Gastrocnemius medialis (tissue), 4 donors: ENCODE measurements around the gene JAK3. TPM values are rescaled to one million over a fixed set of nuclear protein-coding genes. Genes with fewer than 3 reads are reported as not detected.

Experiments
- ATAC-seq, 2 donors: fragments of 150-250 bp; one replicate each; pipeline ENCODE4 v1.9.1; 2016
- DNase-seq, 2 donors: peaks; one replicate each; pipeline ENCODE4 v3.0.0-alpha.2; 2019
- H3K27ac ChIP-seq, 4 donors: fragments of 200-600 bp; sonication (generic); 1 replicate in 1 of 4; 2 replicates in 3 of 4; pipeline ENCODE4 v1.5.1; 2016 to 2018; ENCODE audit warnings: mild to moderate bottlenecking in 2 of 4, moderate library complexity in 1 of 4
- H3K27me3 ChIP-seq, 3 donors: fragments of 200-600 bp; sonication (generic) in 2 of 3; 1 replicate in 1 of 3; 2 replicates in 2 of 3; pipeline versions ENCODE4 v1.5.1 to v1.6.0; 2016 to 2019; ENCODE audit warnings: mild to moderate bottlenecking in 1 of 3, moderate library complexity in 1 of 3
- H3K36me3 ChIP-seq, 2 donors: fragments of 200-600 bp; sonication (generic) in 1 of 2; one replicate each; pipeline ENCODE4 v1.5.1; 2017 to 2018
- H3K4me1 ChIP-seq, 2 donors: fragments of 200-600 bp; sonication (generic) in 1 of 2; one replicate each; pipeline ENCODE4 v1.5.1; 2016 to 2017; ENCODE audit warnings: mild to moderate bottlenecking in 2 of 2
- H3K4me3 ChIP-seq, 4 donors: fragments of 200-600 bp; sonication (generic) in 3 of 4; 1 replicate in 1 of 4; 2 replicates in 3 of 4; pipeline ENCODE4 v1.5.1; 2016 to 2019; ENCODE audit warnings: mild to moderate bottlenecking in 2 of 4
- H3K9me3 ChIP-seq, 3 donors: fragments of 200-600 bp; sonication (generic) in 2 of 3; 1 replicate in 1 of 3; 2 replicates in 2 of 3; pipeline ENCODE4 v1.5.1; 2016 to 2019
- POLR2A ChIP-seq, 2 donors: fragments of 450-650 bp; IDR thresholded peaks; one replicate each; pipeline ENCODE4 v1.6.1; 2017; ENCODE audit warnings: antibody characterized with exemption in 2 of 2, mild to moderate bottlenecking in 2 of 2, moderate library complexity in 2 of 2
- in situ Hi-C, 4 donors: fragments of 200-750 bp; cut with MboI; loops; one replicate each; pipeline versions ENCODE4 v1.15.0 to v1.8.0; 2017; ENCODE audit warnings: low sequenced_read_pairs in 4 of 4
- intact Hi-C: fragments of 100-400 bp; cut with DNase I; formaldehyde crosslinking; loops from one replicate; pipeline ENCODE4 v1.15.1; 2023; ENCODE audit warnings: low total_unique reads
- total RNA-seq, 4 donors: library from RNA; depleted of rRNA; stranded (reverse); fragments of >200 nt; gene quantifications; one replicate each; pipeline versions ENCODE4 v1.1.0 to v1.2.3, GENCODE V29; 2016
- TF ChIP-seq, protein P1 (sequence below), 5 experiments: fragments of 450-650 bp in 3 of 5; fragments of 200-600 bp in 2 of 5; sonication (generic) in 2 of 5; IDR thresholded peaks in 4 of 5; conservative IDR thresholded peaks in 1 of 5; 1 replicate in 4 of 5; 2 replicates in 1 of 5; pipeline ENCODE4 v1.5.1; 2016 to 2019; ENCODE audit warnings: antibody characterized with exemption in 5 of 5, mild to moderate bottlenecking in 3 of 5, moderate library complexity in 3 of 5

Gene JAK3
- total RNA-seq, 4 donors from 2014 or later = 0.55 to 1.6 (median 1.2) TPM

DNA sequence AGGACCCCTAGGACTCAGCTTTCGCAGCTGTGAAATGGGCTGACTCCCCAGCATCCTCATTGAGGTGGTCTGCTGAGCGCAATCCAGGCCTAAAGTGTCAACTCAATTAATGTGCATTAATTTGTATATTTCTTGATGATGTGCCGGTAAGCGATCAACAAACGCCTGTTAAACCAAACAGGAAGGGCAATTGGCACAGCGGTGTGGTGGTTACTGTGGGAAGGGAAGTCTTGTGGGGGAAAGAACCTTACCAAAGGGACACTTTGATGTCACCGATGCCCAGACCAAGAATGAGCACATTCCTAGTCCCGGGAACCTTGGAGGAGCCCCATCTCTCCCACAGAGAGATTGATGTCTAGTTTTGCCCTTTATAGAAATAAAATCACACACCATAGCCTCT, 1.6 kb downstream of the JAK3 start:
- H3K4me3 ChIP-seq = no peak overlapping the region
- H3K9me3 ChIP-seq = no peaks in the 10 kb centered on the region
- intact Hi-C loops = no loop called here
- no peak for ATAC-seq
- TF ChIP-seq POLR2A (IDR thresholded peaks at IDR 0.05) = no peak
- TF ChIP-seq, protein P1, sequence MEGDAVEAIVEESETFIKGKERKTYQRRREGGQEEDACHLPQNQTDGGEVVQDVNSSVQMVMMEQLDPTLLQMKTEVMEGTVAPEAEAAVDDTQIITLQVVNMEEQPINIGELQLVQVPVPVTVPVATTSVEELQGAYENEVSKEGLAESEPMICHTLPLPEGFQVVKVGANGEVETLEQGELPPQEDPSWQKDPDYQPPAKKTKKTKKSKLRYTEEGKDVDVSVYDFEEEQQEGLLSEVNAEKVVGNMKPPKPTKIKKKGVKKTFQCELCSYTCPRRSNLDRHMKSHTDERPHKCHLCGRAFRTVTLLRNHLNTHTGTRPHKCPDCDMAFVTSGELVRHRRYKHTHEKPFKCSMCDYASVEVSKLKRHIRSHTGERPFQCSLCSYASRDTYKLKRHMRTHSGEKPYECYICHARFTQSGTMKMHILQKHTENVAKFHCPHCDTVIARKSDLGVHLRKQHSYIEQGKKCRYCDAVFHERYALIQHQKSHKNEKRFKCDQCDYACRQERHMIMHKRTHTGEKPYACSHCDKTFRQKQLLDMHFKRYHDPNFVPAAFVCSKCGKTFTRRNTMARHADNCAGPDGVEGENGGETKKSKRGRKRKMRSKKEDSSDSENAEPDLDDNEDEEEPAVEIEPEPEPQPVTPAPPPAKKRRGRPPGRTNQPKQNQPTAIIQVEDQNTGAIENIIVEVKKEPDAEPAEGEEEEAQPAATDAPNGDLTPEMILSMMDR (IDR thresholded peaks at IDR 0.05 in 4 of 5, conservative IDR thresholded peaks at IDR 0.05 in 1 of 5) = no peak
- no peaks in the 10 kb centered on the region for H3K4me1 ChIP-seq
- H3K27ac ChIP-seq = no peak overlapping the region
- no peak for DNase-seq
- peaks cover 24 to 54% (median 52%) of the 10 kb centered on the region in 3 donors for H3K27me3 ChIP-seq
- no peaks in the 10 kb centered on the region for H3K36me3 ChIP-seq
- in situ Hi-C loops = no loop called here

DNA sequence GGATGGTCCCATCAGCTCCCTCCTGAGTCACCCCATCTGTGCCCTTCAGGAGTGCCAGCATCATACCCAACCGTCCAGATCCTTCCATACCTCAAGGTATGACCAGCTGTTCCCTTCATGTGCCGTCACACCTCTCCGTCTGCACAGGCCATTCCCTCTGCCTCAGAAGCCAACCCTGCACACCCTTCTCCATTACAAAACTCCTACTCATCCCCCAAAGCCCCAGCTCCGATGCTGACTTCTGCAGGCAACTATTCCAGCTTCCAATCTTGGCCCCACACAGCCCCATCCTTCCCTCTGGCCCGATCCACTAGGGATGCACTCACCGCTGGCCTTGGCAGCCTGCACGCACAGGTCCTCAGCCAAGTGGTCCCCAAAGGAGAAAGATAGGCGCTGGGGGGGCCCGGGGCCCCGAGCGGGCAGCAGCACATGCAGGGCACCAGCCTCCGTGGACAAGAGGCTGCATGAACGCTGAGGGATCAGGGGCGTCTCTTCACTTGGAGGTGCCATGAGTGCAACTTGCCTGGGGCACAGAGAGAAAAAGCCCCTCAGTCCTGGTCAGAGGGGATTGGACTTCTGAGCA, 3.8 kb downstream of the JAK3 start:
- in situ Hi-C loops (no loop called here), intact Hi-C loops (no loop called here)
- no peaks in the 10 kb centered on the region for H3K4me1 ChIP-seq
- ATAC-seq (no peak), DNase-seq (no peak)
- no peak overlapping the region for H3K27ac ChIP-seq
- no peak overlapping the region for H3K4me3 ChIP-seq
- TF ChIP-seq POLR2A (IDR thresholded peaks at IDR 0.05) = no peak
- TF ChIP-seq, protein P1 (IDR thresholded peaks at IDR 0.05 in 4 of 5, conservative IDR thresholded peaks at IDR 0.05 in 1 of 5) = no peak
- peaks cover 36 to 68% (median 66%) of the 10 kb centered on the region in 3 donors for H3K27me3 ChIP-seq
- no peaks in the 10 kb centered on the region for H3K9me3 ChIP-seq
- H3K36me3 ChIP-seq = no peaks in the 10 kb centered on the region

DNA sequence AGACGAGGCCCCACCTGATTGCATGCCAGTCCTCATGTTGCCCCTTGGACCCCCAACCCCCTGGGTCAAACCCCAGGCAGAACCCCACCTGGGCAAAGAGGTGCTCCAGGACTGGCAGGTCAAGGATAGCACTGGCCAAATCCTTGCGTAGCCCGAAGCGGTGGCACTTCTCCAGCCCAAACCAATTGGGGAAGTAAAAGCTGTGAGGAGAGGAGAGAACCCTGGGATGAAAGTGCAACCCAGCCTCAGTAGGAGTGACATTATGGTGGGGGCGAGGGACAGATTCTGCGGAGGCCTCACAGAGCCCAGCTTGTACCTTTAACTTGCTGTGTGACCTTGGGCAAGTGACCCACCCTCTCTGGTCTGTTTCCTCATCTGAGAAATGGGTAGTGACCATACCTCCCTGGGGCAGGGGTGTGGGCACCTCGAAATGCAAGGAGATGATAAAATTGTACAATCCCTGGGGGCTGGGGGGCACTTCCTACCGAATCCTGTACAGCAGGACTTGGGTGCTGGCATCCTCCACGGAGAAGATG, 4.4 kb downstream of the JAK3 start:
- in situ Hi-C loops = no loop called here
- Histone ChIP-seq H3K9me3 (no peaks in the 10 kb centered on the region), H3K36me3 (no peaks in the 10 kb centered on the region), H3K27ac (no peak overlapping the region), H3K27me3 (peaks cover 38 to 68% (median 67%) of the 10 kb centered on the region in 3 donors), H3K4me1 (no peaks in the 10 kb centered on the region), H3K4me3 (no peak overlapping the region)
- no peak for DNase-seq
- TF ChIP-seq, protein P1 (IDR thresholded peaks at IDR 0.05 in 4 of 5, conservative IDR thresholded peaks at IDR 0.05 in 1 of 5) = no peak
- TF ChIP-seq POLR2A (IDR thresholded peaks at IDR 0.05) = no peak
- no peak for ATAC-seq
- intact Hi-C loops = no loop called here

DNA sequence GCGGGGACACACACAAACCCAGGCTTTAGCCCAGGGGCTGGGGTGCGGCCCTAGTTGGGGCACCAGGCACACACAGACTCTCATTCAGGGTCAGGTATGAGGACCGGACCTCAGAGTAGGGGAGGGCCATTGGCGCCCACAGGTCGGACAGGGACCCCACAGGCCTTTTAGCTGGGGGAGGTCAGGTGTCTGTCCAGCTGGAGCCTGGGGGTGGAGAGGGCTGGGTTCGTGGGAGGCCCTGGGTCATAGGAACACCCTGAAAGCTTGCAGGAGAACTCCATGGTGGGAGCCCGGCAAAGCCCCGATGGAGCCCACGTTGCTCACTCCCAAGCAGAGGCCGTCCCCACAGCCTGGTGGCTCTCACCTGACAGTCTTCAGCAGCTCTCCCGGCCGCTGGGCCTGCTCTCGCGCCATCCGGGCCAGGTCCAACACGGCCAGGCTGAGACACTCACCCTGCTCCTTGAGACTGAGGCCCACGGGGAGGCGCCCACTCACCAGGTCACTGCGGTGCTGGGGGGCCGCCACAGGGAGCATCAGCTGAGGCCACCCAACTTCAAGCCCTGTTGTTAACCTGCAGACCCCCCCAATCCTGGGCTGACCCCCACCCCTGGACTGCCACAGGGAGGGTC, 5.0 kb downstream of the JAK3 start:
- in situ Hi-C loops = no loop called here
- Histone ChIP-seq H3K27ac (no peak overlapping the region), H3K4me3 (peak overlapping the region in 2 of 4 donors; percentile 2 to 27), H3K4me1 (no peaks in the 10 kb centered on the region), H3K27me3 (peaks cover 38 to 72% (median 63%) of the 10 kb centered on the region in 3 donors), H3K36me3 (no peaks in the 10 kb centered on the region), H3K9me3 (no peaks in the 10 kb centered on the region)
- TF ChIP-seq, protein P1 (IDR thresholded peaks at IDR 0.05 in 4 of 5, conservative IDR thresholded peaks at IDR 0.05 in 1 of 5) = no peak
- no peak for TF ChIP-seq POLR2A (IDR thresholded peaks at IDR 0.05)
- intact Hi-C loops = no loop called here
- no peak for DNase-seq
- ATAC-seq = no peak
